ENCODE results near the gene ABHD12B. TPM values are rescaled to one million over a fixed set of nuclear protein-coding genes. Genes with fewer than 3 reads are reported as not detected.
"Not testable (repeated sequence)": the region's sequence is repeated elsewhere in the genome, so short reads cannot be mapped to it uniquely, and the experiment has no call there.

The ABHD12B gene
- total RNA-seq, 1 experiment from 2014 or later: not detected

DNA sequence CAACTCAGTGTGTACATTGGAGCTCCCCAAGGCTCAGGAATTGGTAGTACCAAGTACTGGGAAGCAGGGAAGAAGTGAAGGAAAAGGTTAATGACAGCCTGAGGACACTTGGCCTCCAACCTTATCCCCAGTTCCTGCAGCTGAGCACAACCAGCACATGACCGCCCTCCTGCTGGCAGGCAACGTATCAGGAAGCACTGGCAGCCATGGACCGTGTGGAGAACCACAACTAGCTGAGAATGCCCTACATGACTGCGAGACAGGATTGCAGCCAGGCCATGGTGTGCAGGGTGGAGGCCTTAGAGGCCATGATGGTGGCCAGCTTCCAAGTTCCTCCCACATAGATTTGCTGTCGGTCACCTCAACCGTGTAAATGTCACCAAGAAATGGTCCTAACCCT lies 45.6 kb downstream of the ABHD12B start:
- no peaks in the 10 kb centered on the region for H3K36me3 ChIP-seq (ENCODE audit: insufficient read depth, low read length)
- H3K27ac ChIP-seq (ENCODE audit: low read length): no peak overlapping the region
- H3K9me3 ChIP-seq (ENCODE audit: low read length): no peaks in the 10 kb centered on the region
- H3K4me3 ChIP-seq (ENCODE audit: low read length): no peak overlapping the region
- no peaks in the 10 kb centered on the region for H4K20me1 ChIP-seq (ENCODE audit: insufficient read depth, low read depth, low read length)
- H3K4me1 ChIP-seq (ENCODE audit: low read length): no peaks in the 10 kb centered on the region
- no peak overlapping the region for H3K9ac ChIP-seq (ENCODE audit: low read length)
- no peaks in the 10 kb centered on the region for H3K79me2 ChIP-seq (ENCODE audit: low read length)
- H3K9me2 ChIP-seq (replicated peaks; ENCODE audit: insufficient read depth, low read length): no peaks in the 10 kb centered on the region
- no peaks in the 10 kb centered on the region for H3K27me3 ChIP-seq (ENCODE audit: low read length)
- H2AFZ ChIP-seq (ENCODE audit: low read length): no peak overlapping the region
- DNase-seq: no peak
- H3K4me2 ChIP-seq (ENCODE audit: low read depth, low read length, poor library complexity, severe bottlenecking): no peak overlapping the region

- not testable (repeated sequence) for H3K36me3 ChIP-seq (ENCODE audit: insufficient read depth, low read length); H4K20me1 ChIP-seq (ENCODE audit: insufficient read depth, low read depth, low read length); H3K4me2 ChIP-seq (ENCODE audit: low read depth, low read length, poor library complexity, severe bottlenecking); DNase-seq; H3K79me2 ChIP-seq (ENCODE audit: low read length); H3K9me3 ChIP-seq (ENCODE audit: low read length); H3K27ac ChIP-seq (ENCODE audit: low read length); H2AFZ ChIP-seq (ENCODE audit: low read length); H3K9me2 ChIP-seq (replicated peaks; ENCODE audit: insufficient read depth, low read length); H3K4me3 ChIP-seq (ENCODE audit: low read length); H3K4me1 ChIP-seq (ENCODE audit: low read length); H3K27me3 ChIP-seq (ENCODE audit: low read length); H3K9ac ChIP-seq (ENCODE audit: low read length)
These were observed 47.7 kb downstream of the ABHD12B start for GRCh38 chr14:50919524-50919923.

- Histone ChIP-seq H3K9ac (ENCODE audit: low read length) (no peak overlapping the region), H4K20me1 (ENCODE audit: insufficient read depth, low read depth, low read length) (no peaks in the 10 kb centered on the region), H3K79me2 (ENCODE audit: low read length) (no peaks in the 10 kb centered on the region), H3K4me1 (ENCODE audit: low read length) (no peaks in the 10 kb centered on the region), H2AFZ (ENCODE audit: low read length) (no peak overlapping the region), H3K9me2 (replicated peaks; ENCODE audit: insufficient read depth, low read length) (no peaks in the 10 kb centered on the region), H3K4me3 (ENCODE audit: low read length) (no peak overlapping the region), H3K36me3 (ENCODE audit: insufficient read depth, low read length) (no peaks in the 10 kb centered on the region), H3K4me2 (ENCODE audit: low read depth, low read length, poor library complexity, severe bottlenecking) (no peak overlapping the region), H3K27me3 (ENCODE audit: low read length) (no peaks in the 10 kb centered on the region), H3K27ac (ENCODE audit: low read length) (no peak overlapping the region), H3K9me3 (ENCODE audit: low read length) (no peaks in the 10 kb centered on the region)
- no peak for DNase-seq
These were observed 48.8 kb downstream of the ABHD12B start for GRCh38 chr14:50920482-50921230.

GRCh38 chr14:50922803-50923202 lies 51.0 kb downstream of the ABHD12B start:
- DNase-seq: no peak
- H3K4me2 ChIP-seq (ENCODE audit: low read depth, low read length, poor library complexity, severe bottlenecking): no peak overlapping the region

GRCh38 chr14:50924236-50924635 lies 52.4 kb downstream of the ABHD12B start:
- no peak for DNase-seq
- H3K4me3 ChIP-seq (ENCODE audit: low read length): no peak overlapping the region
- H3K27me3 ChIP-seq (ENCODE audit: low read length): no peaks in the 10 kb centered on the region
- no peak overlapping the region for H3K27ac ChIP-seq (ENCODE audit: low read length)
- H3K9me3 ChIP-seq (ENCODE audit: low read length): no peaks in the 10 kb centered on the region
- no peak overlapping the region for H3K4me2 ChIP-seq (ENCODE audit: low read depth, low read length, poor library complexity, severe bottlenecking)
- no peaks in the 10 kb centered on the region for H3K9me2 ChIP-seq (replicated peaks; ENCODE audit: insufficient read depth, low read length)
- H2AFZ ChIP-seq (ENCODE audit: low read length): no peak overlapping the region
- no peak overlapping the region for H3K9ac ChIP-seq (ENCODE audit: low read length)
- no peaks in the 10 kb centered on the region for H3K4me1 ChIP-seq (ENCODE audit: low read length)
- H3K79me2 ChIP-seq (ENCODE audit: low read length): no peaks in the 10 kb centered on the region
- no peaks in the 10 kb centered on the region for H3K36me3 ChIP-seq (ENCODE audit: insufficient read depth, low read length)
- H4K20me1 ChIP-seq (ENCODE audit: insufficient read depth, low read depth, low read length): no peaks in the 10 kb centered on the region

More at GRCh38 chr14:50922803-50923202, 51.0 kb downstream of the ABHD12B start:
- Histone ChIP-seq H3K4me3 (ENCODE audit: low read length) (no peak overlapping the region), H3K79me2 (ENCODE audit: low read length) (no peaks in the 10 kb centered on the region), H4K20me1 (ENCODE audit: insufficient read depth, low read depth, low read length) (no peaks in the 10 kb centered on the region), H3K27ac (ENCODE audit: low read length) (no peak overlapping the region), H3K36me3 (ENCODE audit: insufficient read depth, low read length) (no peaks in the 10 kb centered on the region), H3K4me1 (ENCODE audit: low read length) (no peaks in the 10 kb centered on the region), H3K9ac (ENCODE audit: low read length) (no peak overlapping the region), H3K27me3 (ENCODE audit: low read length) (no peaks in the 10 kb centered on the region), H2AFZ (ENCODE audit: low read length) (no peak overlapping the region), H3K9me3 (ENCODE audit: low read length) (no peaks in the 10 kb centered on the region), H3K9me2 (replicated peaks; ENCODE audit: insufficient read depth, low read length) (no peaks in the 10 kb centered on the region)

DNA sequence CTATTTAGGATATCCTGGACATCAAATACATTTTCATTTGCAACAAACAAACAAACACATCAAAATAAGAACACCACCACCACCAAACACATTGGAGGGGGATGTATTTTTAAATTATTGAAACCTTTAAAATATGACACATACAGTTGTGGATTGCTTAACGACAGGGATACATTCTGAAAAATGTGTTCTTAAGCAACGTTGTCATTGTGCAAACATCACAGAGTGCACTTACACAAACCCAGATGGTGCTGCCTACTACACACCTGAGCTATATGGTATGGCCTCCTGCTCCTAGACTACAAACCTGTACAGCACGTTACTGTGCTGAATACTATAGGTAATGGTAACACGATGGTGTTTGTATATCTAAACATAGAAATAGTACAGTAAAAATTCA lies 53.0 kb downstream of the ABHD12B start:
- Histone ChIP-seq H3K4me3 (ENCODE audit: low read length) (no peak overlapping the region), H3K9me3 (ENCODE audit: low read length) (no peaks in the 10 kb centered on the region), H3K4me2 (ENCODE audit: low read depth, low read length, poor library complexity, severe bottlenecking) (no peak overlapping the region), H3K79me2 (ENCODE audit: low read length) (no peaks in the 10 kb centered on the region), H3K9ac (ENCODE audit: low read length) (no peak overlapping the region), H4K20me1 (ENCODE audit: insufficient read depth, low read depth, low read length) (no peaks in the 10 kb centered on the region), H3K27ac (ENCODE audit: low read length) (no peak overlapping the region), H3K4me1 (ENCODE audit: low read length) (no peaks in the 10 kb centered on the region), H2AFZ (ENCODE audit: low read length) (no peak overlapping the region), H3K27me3 (ENCODE audit: low read length) (no peaks in the 10 kb centered on the region), H3K36me3 (ENCODE audit: insufficient read depth, low read length) (no peaks in the 10 kb centered on the region), H3K9me2 (replicated peaks; ENCODE audit: insufficient read depth, low read length) (no peaks in the 10 kb centered on the region)
- no peak for DNase-seq

GRCh38 chr14:50926851-50927386 lies 55.1 kb downstream of the ABHD12B start:
- Histone ChIP-seq H3K4me3 (ENCODE audit: low read length) (no peak overlapping the region), H3K36me3 (ENCODE audit: insufficient read depth, low read length) (no peaks in the 10 kb centered on the region), H4K20me1 (ENCODE audit: insufficient read depth, low read depth, low read length) (no peaks in the 10 kb centered on the region), H2AFZ (ENCODE audit: low read length) (no peak overlapping the region), H3K27me3 (ENCODE audit: low read length) (no peaks in the 10 kb centered on the region), H3K27ac (ENCODE audit: low read length) (no peak overlapping the region), H3K79me2 (ENCODE audit: low read length) (no peaks in the 10 kb centered on the region), H3K9me2 (replicated peaks; ENCODE audit: insufficient read depth, low read length) (no peaks in the 10 kb centered on the region), H3K4me1 (ENCODE audit: low read length) (no peaks in the 10 kb centered on the region), H3K9ac (ENCODE audit: low read length) (no peak overlapping the region), H3K9me3 (ENCODE audit: low read length) (no peaks in the 10 kb centered on the region), H3K4me2 (ENCODE audit: low read depth, low read length, poor library complexity, severe bottlenecking) (no peak overlapping the region)
- no peak for DNase-seq

DNA sequence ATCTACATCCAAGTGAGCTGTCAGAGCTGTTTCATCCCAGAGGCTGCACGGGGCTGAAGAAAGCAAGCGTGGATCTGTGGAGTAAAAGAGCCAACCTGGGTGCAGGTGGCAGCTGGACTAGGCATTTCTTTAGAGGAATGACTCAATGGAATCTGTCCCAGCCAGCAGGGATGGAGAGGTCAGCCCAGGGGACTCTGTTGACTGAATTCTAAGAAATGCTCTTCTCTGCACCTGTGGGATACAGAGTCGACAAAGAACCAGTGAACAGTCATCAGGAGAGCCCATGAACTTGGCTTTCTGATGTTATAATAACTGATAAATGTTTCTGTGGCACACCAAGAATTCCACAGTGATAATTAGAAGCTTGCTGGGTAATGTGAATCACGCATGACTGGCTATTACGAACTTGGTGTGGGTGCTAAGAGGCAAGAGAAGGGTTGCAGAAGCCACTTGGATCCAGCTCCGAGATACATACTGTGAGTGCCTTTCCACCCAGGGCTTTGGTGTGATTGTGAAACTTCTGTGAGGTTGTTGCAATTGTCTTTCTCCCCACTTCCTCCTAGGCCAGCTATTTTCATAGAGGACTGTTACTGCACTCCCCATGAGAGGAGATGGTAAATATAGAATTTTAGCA lies 56.3 kb downstream of the ABHD12B start:
- Histone ChIP-seq H3K4me1 (ENCODE audit: low read length) (no peaks in the 10 kb centered on the region), H3K4me2 (ENCODE audit: low read depth, low read length, poor library complexity, severe bottlenecking) (no peak overlapping the region), H3K4me3 (ENCODE audit: low read length) (no peak overlapping the region), H4K20me1 (ENCODE audit: insufficient read depth, low read depth, low read length) (no peaks in the 10 kb centered on the region), H2AFZ (ENCODE audit: low read length) (no peak overlapping the region), H3K9ac (ENCODE audit: low read length) (no peak overlapping the region), H3K36me3 (ENCODE audit: insufficient read depth, low read length) (no peaks in the 10 kb centered on the region), H3K27me3 (ENCODE audit: low read length) (no peaks in the 10 kb centered on the region), H3K9me2 (replicated peaks; ENCODE audit: insufficient read depth, low read length) (no peaks in the 10 kb centered on the region), H3K9me3 (ENCODE audit: low read length) (no peaks in the 10 kb centered on the region), H3K27ac (ENCODE audit: low read length) (no peak overlapping the region), H3K79me2 (ENCODE audit: low read length) (no peaks in the 10 kb centered on the region)
- no peak for DNase-seq
